GM23338 (cell line): Measurements from ENCODE around the gene GSTK1. TPM values are rescaled to one million over a fixed set of nuclear protein-coding genes. Genes with fewer than 3 reads are reported as not detected.

Experiments used
- CREB1 ChIP-seq: fragments of 250-450 bp; sonication (Bioruptor Pico); IDR thresholded peaks from 2 replicates; pipeline ENCODE4 v1.5.0; 2020; ENCODE audit warnings: low read depth, mild to moderate bottlenecking, moderate library complexity
- EZH2 ChIP-seq: fragments of 200-600 bp; sonication (generic); IDR thresholded peaks from one replicate; pipeline ENCODE4 v1.8.0; 2017; ENCODE audit warnings: antibody characterized with exemption, mild to moderate bottlenecking, low read depth; ENCODE audit not compliant: unreplicated experiment
- JUNB ChIP-seq: IDR thresholded peaks from one replicate; pipeline ENCODE4 v1.6.1; 2016; ENCODE audit warnings: antibody characterized with exemption; ENCODE audit not compliant: unreplicated experiment
- NANOG ChIP-seq: IDR thresholded peaks from 2 replicates; pipeline ENCODE4 v1.6.1; 2016; ENCODE audit warnings: antibody characterized with exemption, borderline replicate concordance
- ZNF114 ChIP-seq: fragments of 250-450 bp; sonication (Bioruptor Pico); IDR thresholded peaks from 2 replicates; pipeline ENCODE4 v1.5.0; 2020; ENCODE audit warnings: mild to moderate bottlenecking, moderate library complexity
- ZNF331 ChIP-seq: fragments of 250-450 bp; sonication (Bioruptor Pico); IDR thresholded peaks from 2 replicates; pipeline ENCODE4 v1.5.0; 2020; ENCODE audit warnings: low read depth, mild to moderate bottlenecking, moderate library complexity
- polyA plus RNA-seq: library from polyadenylated mRNA; unstranded; fragments of >200 nt; fragmentation: Nextera tagmentation; extraction: Ambion mirVana; gene quantifications from 2 replicates; pipeline ENCODE4 v1.2.1, GENCODE V29; 2016
- total RNA-seq: library from RNA; depleted of rRNA; stranded (reverse); fragments of >200 nt; shearing (Covaris generic); gene quantifications from 2 replicates; pipeline ENCODE4 v1.2.3, GENCODE V29; 2014
- TF ChIP-seq, protein P1 (sequence below): fragments of 250-450 bp; sonication (Bioruptor Pico); IDR thresholded peaks from 2 replicates; pipeline ENCODE4 v1.5.0; 2020; ENCODE audit warnings: mild to moderate bottlenecking, moderate library complexity
- TF ChIP-seq, protein P2 (sequence below): IDR thresholded peaks from one replicate; pipeline ENCODE4 v1.6.1; 2018; ENCODE audit warnings: antibody characterized with exemption; ENCODE audit not compliant: unreplicated experiment

Gene GSTK1
- total and polyA plus RNA-seq, 2 experiments from 2014 or later, result 26.4 to 27.5 TPM

DNA sequence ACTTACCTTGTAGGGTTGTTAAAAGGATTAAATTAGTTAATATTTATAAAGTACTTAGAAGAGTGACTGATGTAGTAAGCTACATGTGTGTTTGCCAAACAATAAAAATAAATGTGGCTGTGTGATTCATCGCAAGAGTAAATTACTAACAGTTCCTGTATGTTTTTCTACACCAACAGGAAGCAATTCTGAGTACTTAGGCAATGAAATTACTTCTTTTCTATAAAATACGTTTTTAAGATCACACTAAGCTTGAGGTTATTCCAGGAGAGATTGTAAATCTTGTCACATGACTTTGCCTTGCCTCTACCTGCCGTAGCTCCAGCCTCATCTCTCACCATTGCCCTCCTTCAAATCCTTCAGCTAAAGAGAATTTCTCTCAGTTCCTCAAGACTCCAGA lies 18.1 kb upstream of the GSTK1 start (continued):
- TF ChIP-seq, protein P1, sequence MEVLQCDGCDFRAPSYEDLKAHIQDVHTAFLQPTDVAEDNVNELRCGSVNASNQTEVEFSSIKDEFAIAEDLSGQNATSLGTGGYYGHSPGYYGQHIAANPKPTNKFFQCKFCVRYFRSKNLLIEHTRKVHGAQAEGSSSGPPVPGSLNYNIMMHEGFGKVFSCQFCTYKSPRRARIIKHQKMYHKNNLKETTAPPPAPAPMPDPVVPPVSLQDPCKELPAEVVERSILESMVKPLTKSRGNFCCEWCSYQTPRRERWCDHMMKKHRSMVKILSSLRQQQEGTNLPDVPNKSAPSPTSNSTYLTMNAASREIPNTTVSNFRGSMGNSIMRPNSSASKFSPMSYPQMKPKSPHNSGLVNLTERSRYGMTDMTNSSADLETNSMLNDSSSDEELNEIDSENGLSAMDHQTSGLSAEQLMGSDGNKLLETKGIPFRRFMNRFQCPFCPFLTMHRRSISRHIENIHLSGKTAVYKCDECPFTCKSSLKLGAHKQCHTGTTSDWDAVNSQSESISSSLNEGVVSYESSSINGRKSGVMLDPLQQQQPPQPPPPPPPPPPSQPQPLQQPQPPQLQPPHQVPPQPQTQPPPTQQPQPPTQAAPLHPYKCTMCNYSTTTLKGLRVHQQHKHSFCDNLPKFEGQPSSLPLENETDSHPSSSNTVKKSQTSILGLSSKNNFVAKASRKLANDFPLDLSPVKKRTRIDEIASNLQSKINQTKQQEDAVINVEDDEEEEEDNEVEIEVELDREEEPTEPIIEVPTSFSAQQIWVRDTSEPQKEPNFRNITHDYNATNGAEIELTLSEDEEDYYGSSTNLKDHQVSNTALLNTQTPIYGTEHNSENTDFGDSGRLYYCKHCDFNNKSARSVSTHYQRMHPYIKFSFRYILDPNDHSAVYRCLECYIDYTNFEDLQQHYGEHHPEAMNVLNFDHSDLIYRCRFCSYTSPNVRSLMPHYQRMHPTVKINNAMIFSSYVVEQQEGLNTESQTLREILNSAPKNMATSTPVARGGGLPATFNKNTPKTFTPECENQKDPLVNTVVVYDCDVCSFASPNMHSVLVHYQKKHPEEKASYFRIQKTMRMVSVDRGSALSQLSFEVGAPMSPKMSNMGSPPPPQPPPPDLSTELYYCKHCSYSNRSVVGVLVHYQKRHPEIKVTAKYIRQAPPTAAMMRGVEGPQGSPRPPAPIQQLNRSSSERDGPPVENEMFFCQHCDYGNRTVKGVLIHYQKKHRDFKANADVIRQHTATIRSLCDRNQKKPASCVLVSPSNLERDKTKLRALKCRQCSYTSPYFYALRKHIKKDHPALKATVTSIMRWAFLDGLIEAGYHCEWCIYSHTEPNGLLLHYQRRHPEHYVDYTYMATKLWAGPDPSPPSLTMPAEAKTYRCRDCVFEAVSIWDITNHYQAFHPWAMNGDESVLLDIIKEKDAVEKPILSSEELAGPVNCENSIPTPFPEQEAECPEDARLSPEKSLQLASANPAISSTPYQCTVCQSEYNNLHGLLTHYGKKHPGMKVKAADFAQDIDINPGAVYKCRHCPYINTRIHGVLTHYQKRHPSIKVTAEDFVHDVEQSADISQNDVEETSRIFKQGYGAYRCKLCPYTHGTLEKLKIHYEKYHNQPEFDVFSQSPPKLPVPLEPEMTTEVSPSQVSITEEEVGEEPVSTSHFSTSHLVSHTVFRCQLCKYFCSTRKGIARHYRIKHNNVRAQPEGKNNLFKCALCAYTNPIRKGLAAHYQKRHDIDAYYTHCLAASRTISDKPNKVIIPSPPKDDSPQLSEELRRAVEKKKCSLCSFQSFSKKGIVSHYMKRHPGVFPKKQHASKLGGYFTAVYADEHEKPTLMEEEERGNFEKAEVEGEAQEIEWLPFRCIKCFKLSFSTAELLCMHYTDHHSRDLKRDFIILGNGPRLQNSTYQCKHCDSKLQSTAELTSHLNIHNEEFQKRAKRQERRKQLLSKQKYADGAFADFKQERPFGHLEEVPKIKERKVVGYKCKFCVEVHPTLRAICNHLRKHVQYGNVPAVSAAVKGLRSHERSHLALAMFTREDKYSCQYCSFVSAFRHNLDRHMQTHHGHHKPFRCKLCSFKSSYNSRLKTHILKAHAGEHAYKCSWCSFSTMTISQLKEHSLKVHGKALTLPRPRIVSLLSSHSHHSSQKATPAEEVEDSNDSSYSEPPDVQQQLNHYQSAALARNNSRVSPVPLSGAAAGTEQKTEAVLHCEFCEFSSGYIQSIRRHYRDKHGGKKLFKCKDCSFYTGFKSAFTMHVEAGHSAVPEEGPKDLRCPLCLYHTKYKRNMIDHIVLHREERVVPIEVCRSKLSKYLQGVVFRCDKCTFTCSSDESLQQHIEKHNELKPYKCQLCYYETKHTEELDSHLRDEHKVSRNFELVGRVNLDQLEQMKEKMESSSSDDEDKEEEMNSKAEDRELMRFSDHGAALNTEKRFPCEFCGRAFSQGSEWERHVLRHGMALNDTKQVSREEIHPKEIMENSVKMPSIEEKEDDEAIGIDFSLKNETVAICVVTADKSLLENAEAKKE (CRISPR knock-in tag), result no peak
- no peak for TF ChIP-seq ZNF114
- no peak for TF ChIP-seq ZNF331 (CRISPR knock-in tag)
- no peak for TF ChIP-seq CREB1
- no peak for TF ChIP-seq EZH2
- TF ChIP-seq JUNB, result no peak
- TF ChIP-seq, protein P2, sequence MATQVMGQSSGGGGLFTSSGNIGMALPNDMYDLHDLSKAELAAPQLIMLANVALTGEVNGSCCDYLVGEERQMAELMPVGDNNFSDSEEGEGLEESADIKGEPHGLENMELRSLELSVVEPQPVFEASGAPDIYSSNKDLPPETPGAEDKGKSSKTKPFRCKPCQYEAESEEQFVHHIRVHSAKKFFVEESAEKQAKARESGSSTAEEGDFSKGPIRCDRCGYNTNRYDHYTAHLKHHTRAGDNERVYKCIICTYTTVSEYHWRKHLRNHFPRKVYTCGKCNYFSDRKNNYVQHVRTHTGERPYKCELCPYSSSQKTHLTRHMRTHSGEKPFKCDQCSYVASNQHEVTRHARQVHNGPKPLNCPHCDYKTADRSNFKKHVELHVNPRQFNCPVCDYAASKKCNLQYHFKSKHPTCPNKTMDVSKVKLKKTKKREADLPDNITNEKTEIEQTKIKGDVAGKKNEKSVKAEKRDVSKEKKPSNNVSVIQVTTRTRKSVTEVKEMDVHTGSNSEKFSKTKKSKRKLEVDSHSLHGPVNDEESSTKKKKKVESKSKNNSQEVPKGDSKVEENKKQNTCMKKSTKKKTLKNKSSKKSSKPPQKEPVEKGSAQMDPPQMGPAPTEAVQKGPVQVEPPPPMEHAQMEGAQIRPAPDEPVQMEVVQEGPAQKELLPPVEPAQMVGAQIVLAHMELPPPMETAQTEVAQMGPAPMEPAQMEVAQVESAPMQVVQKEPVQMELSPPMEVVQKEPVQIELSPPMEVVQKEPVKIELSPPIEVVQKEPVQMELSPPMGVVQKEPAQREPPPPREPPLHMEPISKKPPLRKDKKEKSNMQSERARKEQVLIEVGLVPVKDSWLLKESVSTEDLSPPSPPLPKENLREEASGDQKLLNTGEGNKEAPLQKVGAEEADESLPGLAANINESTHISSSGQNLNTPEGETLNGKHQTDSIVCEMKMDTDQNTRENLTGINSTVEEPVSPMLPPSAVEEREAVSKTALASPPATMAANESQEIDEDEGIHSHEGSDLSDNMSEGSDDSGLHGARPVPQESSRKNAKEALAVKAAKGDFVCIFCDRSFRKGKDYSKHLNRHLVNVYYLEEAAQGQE, result no peak
- TF ChIP-seq NANOG, result no peak
